BE2C (cell line): ENCODE measurements around the gene SLIT1.

Source experiments
- DNase-seq: peaks from one replicate; pipeline ENCODE4 v3.0.0-alpha.2; 2020
- H3K27me3 ChIP-seq: fragments of 250-450 bp; sonication (Bioruptor Pico); 2 replicates; pipeline ENCODE4 v1.5.1; 2020; ENCODE audit warnings: mild to moderate bottlenecking
- H3K36me3 ChIP-seq: fragments of 250-450 bp; sonication (Bioruptor Pico); 2 replicates; pipeline ENCODE4 v1.5.1; 2020; ENCODE audit warnings: mild to moderate bottlenecking
- H3K4me1 ChIP-seq: fragments of 250-450 bp; sonication (Bioruptor Pico); 2 replicates; pipeline ENCODE4 v1.5.1; 2020
- H3K4me3 ChIP-seq: 2 replicates; pipeline ENCODE4 v1.5.1; 2011; ENCODE audit warnings: low read depth, low read length
- H3K9me3 ChIP-seq: fragments of 250-450 bp; sonication (Bioruptor Pico); 2 replicates; pipeline ENCODE4 v1.5.1; 2020
- TF ChIP-seq, protein P1 (sequence below): IDR thresholded peaks from 2 replicates; pipeline ENCODE4 v1.5.1; 2012; ENCODE audit warnings: mild to moderate bottlenecking, low read depth, low read length

SLIT1 gene

DNA sequence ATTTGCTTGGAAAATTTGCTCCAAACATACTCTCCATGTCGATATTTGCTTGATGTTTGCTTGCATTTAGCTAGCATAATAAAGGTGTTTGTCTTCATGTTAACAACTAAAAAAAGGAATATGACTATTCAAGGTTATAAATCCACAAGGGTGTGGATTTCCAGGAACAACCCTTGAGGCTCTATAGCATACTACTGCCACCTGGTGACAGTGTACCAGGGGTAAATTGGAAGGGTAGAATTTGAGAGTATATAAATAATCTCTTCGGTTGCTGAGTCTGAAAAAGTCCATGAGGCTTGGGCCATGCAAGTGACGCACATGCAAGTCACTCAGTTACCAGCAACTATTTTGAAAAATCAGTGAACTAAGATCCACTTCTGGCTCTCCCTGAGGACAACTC lies 68.4 kb downstream of the SLIT1 start:
- H3K4me3 ChIP-seq = no peak overlapping the region
- no peak for DNase-seq
- no peaks in the 10 kb centered on the region for H3K27me3 ChIP-seq
- no peaks in the 10 kb centered on the region for H3K9me3 ChIP-seq
- H3K4me1 ChIP-seq = no peaks in the 10 kb centered on the region
- H3K36me3 ChIP-seq = no peaks in the 10 kb centered on the region
- TF ChIP-seq, protein P1, sequence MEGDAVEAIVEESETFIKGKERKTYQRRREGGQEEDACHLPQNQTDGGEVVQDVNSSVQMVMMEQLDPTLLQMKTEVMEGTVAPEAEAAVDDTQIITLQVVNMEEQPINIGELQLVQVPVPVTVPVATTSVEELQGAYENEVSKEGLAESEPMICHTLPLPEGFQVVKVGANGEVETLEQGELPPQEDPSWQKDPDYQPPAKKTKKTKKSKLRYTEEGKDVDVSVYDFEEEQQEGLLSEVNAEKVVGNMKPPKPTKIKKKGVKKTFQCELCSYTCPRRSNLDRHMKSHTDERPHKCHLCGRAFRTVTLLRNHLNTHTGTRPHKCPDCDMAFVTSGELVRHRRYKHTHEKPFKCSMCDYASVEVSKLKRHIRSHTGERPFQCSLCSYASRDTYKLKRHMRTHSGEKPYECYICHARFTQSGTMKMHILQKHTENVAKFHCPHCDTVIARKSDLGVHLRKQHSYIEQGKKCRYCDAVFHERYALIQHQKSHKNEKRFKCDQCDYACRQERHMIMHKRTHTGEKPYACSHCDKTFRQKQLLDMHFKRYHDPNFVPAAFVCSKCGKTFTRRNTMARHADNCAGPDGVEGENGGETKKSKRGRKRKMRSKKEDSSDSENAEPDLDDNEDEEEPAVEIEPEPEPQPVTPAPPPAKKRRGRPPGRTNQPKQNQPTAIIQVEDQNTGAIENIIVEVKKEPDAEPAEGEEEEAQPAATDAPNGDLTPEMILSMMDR = peak; percentile 34

DNA sequence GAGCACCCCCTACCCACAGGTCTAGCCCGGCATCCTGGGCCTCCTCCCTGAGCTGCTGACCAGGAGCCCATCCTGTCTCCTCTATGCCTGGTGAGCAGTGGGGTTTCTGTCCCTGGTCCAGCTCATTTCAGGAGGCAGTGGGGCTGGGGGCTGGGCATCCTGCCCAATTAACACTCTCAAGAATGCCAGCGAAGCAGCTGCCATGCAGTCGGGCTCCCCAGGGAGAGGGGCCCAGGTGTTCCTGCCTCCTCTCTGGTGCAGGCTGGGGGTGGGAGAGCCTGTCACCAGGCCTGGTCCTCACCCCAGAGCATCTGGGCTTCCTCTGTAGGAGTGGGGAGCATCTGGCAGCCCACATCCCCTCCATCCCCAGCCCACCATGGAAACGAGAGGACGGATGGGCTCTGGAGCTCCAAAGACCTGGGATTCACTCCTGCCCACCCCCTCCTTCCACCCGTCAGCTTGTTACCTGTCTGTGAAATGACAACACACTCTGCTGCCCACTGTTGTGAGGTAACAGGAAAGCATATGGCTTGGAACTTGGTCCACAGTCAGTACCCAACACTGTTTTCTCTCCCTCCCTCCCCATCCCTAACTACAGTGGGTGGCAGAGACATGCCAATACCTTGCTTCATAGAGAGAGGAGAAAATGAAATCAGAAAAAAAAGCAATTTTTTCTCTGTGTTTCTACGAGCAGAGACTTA lies 69.1 kb downstream of the SLIT1 start:
- H3K4me3 ChIP-seq = no peak overlapping the region
- H3K9me3 ChIP-seq = no peaks in the 10 kb centered on the region
- H3K36me3 ChIP-seq = no peaks in the 10 kb centered on the region
- no peaks in the 10 kb centered on the region for H3K27me3 ChIP-seq
- no peaks in the 10 kb centered on the region for H3K4me1 ChIP-seq
- TF ChIP-seq, protein P1 = no peak
- DNase-seq = no peak

DNA sequence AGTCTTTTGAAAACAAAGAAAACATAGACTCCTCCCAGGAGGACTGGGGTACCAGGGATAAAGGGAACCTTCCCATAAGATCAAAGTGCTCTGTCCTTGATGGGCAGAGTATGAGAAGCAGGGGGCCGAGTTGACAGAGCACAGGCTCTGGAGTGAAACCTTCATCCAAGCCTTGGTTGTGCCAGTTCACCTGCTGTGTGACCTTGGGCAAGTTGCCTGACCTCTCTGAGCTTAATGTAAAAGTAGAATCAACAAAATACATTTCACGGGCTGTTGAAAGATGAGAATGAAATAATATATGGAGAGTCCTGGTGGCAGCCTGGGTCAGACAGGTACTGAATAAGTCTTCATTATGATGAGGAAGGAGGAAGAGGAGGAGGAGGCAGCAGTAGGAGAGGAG lies 69.9 kb downstream of the SLIT1 start:
- no peaks in the 10 kb centered on the region for H3K36me3 ChIP-seq
- TF ChIP-seq, protein P1 = no peak

DNA sequence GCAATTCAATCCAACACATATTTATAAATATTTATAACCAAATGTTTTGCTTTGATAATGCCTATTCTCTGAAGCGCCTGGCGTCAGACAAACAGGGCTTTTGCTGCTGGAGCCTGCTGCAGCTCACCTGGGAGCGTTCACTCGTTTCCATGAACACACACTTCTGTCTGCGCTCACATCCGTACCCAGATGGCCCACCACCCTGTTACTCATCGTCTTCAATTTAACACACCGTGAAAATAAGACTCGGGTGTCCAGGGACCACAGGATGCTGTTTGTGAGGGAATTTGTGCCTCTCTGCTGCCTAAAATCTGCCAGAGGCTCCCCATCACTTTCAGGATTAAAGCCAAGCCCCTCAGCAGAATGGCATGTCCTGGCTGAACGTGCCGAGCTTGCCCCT lies 74.1 kb downstream of the SLIT1 start:
- Histone ChIP-seq H3K9me3 (no peaks in the 10 kb centered on the region), H3K4me1 (no peaks in the 10 kb centered on the region), H3K4me3 (no peak overlapping the region), H3K27me3 (no peaks in the 10 kb centered on the region), H3K36me3 (no peaks in the 10 kb centered on the region)
- DNase-seq = no peak
- TF ChIP-seq, protein P1 = no peak

More for the DNA sequence above, 69.9 kb downstream of the SLIT1 start:
- Histone ChIP-seq H3K27me3 (no peaks in the 10 kb centered on the region), H3K4me1 (no peaks in the 10 kb centered on the region), H3K4me3 (no peak overlapping the region), H3K9me3 (no peaks in the 10 kb centered on the region)
- no peak for DNase-seq

DNA sequence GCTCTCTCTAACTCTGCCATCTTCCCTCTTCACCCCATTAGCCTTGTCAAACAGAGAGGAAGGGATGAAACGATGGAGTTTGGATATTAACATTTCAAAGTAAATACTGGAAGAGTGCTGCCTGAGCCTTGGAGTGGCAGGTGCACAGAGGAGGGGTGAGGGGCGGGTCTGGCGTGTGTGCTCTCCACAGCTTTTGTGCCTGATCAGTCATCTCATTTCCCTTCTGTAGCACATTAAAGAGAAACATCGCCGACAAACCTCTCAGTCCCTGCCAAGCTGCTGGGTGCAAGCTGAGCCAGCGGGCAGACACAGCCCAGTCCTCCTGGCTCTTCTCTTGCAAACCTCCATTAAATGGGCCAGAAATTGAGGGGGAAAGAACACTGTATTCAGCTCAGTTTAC lies 76.2 kb downstream of the SLIT1 start:
- TF ChIP-seq, protein P1 = no peak
- DNase-seq = no peak

DNA sequence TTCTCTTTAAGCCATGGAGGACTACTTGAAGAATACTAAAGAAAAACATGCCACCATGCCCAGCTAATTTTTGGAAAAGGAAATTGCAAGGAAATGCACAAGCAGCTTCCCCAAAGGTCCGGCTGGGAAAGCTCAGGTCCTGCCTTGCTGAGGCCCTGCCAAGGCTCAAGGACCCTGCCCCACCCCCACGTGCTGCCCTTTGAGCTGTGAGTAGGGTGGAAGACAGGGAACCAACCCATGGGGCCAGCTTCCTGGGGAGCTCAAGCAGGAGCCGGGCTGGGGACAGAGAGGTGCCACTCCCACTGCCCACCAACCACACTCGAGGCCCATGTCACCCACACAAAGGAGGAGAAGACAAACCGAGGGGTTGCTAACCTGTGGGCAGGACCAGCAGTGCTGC lies 78.2 kb downstream of the SLIT1 start:
- Histone ChIP-seq H3K36me3 (no peaks in the 10 kb centered on the region), H3K27me3 (no peaks in the 10 kb centered on the region), H3K4me3 (no peak overlapping the region), H3K9me3 (no peaks in the 10 kb centered on the region), H3K4me1 (no peaks in the 10 kb centered on the region)
- no peak for DNase-seq
- TF ChIP-seq, protein P1 = no peak

More for the DNA sequence above, 76.2 kb downstream of the SLIT1 start:
- no peak overlapping the region for H3K4me3 ChIP-seq
- no peaks in the 10 kb centered on the region for H3K9me3 ChIP-seq
- H3K4me1 ChIP-seq = no peaks in the 10 kb centered on the region
- no peaks in the 10 kb centered on the region for H3K27me3 ChIP-seq
- H3K36me3 ChIP-seq = no peaks in the 10 kb centered on the region
